LNCAP (cell line): ENCODE data around the gene GTSF1L.

Experiments
- CTCF ChIP-seq: fragments of 450-650 bp; IDR thresholded peaks from 2 replicates; pipeline ENCODE4 v1.5.1; 2017; ENCODE audit warnings: mild to moderate bottlenecking

Gene GTSF1L

GRCh38 chr20:43715044-43715443 lies 11.8 kb downstream of the GTSF1L start:
- no peak for TF ChIP-seq CTCF

- TF ChIP-seq CTCF = no peak
These were observed 15.6 kb downstream of the GTSF1L start for GRCh38 chr20:43711098-43711654.

GRCh38 chr20:43710370-43711044 lies 16.3 kb downstream of the GTSF1L start:
- no peak for TF ChIP-seq CTCF

- no peak for TF ChIP-seq CTCF
These were observed 24.3 kb downstream of the GTSF1L start for GRCh38 chr20:43702502-43702901.

- TF ChIP-seq CTCF = no peak
These were observed 26.2 kb downstream of the GTSF1L start for GRCh38 chr20:43700627-43701026.

GRCh38 chr20:43699941-43700565 lies 26.7 kb downstream of the GTSF1L start:
- TF ChIP-seq CTCF = no peak

- no peak for TF ChIP-seq CTCF
These were observed 31.2 kb downstream of the GTSF1L start for GRCh38 chr20:43695571-43695970.
